ENCODE measurements around the gene DCLK1.

DCLK1 gene

DNA sequence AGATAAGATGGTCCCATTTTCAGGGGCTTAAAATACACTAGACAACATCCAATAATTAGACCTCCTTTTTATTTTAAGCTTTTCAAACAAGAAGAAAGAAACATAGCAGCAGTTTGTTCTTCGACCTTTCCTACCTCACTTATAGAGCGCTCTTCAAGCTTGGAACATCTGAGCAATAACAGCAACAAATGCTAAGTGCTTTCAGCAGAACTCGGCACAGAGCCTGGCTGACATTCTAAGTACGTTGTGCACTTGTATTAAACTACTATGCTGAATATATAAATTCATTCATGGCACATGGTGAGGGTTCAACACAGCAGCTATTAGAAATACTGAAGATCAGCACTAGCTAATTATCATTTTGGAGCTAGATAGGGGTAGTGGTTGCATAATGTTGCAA, 398.6 kb downstream of the DCLK1 start:
- DNase-seq: no peak

DNA sequence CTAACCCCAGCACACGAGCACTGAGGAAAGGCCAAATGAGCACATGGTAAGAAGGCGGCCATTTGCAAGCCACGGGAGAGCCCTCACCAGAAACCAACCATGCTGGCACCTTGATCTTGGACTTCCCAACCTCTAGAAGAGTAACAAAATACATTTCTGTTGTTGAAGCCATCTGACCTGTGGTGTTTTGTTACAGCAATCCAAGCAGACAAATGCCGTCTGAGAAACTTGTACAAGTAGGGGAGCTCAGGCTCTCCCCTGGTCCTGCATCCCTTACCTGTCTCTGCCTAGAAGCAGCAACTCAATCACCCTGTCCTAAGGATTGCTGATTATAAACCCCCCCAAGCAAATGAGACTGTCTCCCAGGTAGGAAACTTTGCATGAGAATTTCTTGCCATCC, 399.7 kb downstream of the DCLK1 start:
- no peak for DNase-seq

GRCh38 chr13:35729926-35730627, 401.1 kb downstream of the DCLK1 start:
- DNase-seq: no peak

- DNase-seq: no peak
Observed at GRCh38 chr13:35727881-35728280, 403.3 kb downstream of the DCLK1 start.

GRCh38 chr13:35724446-35724845, 406.7 kb downstream of the DCLK1 start:
- no peak for DNase-seq

- no peak for DNase-seq
Observed at GRCh38 chr13:35723821-35724220, 407.4 kb downstream of the DCLK1 start.

- no peak for DNase-seq
Observed at GRCh38 chr13:35723053-35723461, 408.1 kb downstream of the DCLK1 start.

DNA sequence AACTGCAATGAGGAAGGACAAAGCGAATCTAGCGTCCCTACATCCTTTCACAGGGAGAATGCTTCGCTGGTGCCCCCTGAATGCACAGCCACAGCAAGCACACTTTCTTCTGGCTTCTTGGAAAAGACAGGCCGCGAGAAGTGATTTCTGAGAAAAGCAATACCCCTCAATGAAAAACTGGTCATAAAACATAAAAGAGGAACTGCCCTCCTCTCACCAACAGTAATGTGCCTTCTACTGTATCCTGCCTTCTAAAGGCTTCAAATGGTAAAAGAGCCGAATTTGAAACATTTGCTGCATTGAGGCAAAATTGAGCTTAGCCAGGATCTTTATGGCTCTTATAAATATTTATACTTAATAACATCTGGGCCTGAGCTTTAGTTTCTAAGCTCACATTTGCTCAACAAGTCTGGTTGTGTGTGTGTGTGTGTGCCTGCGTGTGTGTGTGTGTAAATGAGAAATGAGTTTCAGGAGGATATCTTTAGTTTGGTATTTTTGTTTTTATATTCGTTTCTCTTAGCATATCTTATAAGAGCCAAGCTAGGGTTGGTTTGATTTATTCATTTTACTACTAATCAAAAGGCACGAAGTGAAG, 408.6 kb downstream of the DCLK1 start:
- no peak for DNase-seq

DNA sequence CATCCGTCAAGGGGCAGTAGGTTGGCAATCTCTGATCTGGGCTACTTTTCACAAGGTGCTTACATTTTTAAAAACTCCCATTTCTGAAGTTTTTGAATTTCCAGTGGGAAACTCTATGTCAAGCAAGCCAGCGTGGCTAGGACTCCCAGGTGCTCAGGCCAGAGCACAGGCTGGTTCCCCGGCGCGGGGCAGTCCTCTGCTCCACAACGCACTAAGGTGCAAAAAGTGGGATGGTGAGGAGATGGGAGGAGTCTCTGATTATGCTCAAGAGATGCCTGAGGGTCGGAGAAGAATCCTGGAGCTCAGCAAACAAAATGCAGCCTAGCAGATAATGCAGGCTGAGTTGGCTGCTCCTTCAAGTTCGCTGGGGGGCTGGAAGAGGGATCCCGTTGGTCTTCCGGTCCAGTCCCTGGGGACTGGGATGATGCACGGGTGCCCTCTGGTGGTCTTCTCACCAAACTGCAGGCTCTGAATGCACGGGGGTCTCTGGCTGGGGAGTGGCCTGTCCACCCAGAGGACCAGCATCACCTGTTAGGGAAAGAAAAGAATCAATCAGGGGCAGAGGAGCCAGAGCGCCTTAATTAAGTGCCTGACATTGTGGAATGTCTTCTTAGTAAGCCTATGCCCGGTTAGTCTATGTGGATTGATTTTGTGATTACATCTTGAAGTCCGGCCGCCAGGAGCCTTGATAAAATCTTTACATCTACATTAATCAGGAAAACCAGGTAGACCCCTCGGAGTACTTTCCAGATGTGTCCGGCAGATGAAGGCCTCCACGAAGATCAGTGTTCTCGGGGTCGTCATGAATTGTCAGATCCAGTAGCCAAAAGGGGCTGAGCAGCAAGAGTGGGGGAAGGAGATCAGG, 410.3 kb downstream of the DCLK1 start:
- no peak for DNase-seq

GRCh38 chr13:35720290-35720689, 410.9 kb downstream of the DCLK1 start:
- no peak for DNase-seq
